SK-N-MC (cell line): ENCODE data around the gene ITGAV.

Experiments used
- EZH2 ChIP-seq: fragments of 200-600 bp; sonication (generic); IDR thresholded peaks from one replicate; pipeline ENCODE4 v1.6.1; 2017; ENCODE audit warnings: antibody characterized with exemption
- FOXP2 ChIP-seq: optimal IDR thresholded peaks from 2 replicates; pipeline ENCODE3; 2011; ENCODE audit warnings: mild to moderate bottlenecking, moderate library complexity; ENCODE audit not compliant: insufficient read depth; ENCODE audit errors: extremely low read length, control extremely low read depth
- POLR2AphosphoS5 ChIP-seq: IDR thresholded peaks from 2 replicates; pipeline ENCODE4 v1.6.1; 2012; ENCODE audit warnings: mild to moderate bottlenecking, low read depth, low read length, borderline replicate concordance

DNA sequence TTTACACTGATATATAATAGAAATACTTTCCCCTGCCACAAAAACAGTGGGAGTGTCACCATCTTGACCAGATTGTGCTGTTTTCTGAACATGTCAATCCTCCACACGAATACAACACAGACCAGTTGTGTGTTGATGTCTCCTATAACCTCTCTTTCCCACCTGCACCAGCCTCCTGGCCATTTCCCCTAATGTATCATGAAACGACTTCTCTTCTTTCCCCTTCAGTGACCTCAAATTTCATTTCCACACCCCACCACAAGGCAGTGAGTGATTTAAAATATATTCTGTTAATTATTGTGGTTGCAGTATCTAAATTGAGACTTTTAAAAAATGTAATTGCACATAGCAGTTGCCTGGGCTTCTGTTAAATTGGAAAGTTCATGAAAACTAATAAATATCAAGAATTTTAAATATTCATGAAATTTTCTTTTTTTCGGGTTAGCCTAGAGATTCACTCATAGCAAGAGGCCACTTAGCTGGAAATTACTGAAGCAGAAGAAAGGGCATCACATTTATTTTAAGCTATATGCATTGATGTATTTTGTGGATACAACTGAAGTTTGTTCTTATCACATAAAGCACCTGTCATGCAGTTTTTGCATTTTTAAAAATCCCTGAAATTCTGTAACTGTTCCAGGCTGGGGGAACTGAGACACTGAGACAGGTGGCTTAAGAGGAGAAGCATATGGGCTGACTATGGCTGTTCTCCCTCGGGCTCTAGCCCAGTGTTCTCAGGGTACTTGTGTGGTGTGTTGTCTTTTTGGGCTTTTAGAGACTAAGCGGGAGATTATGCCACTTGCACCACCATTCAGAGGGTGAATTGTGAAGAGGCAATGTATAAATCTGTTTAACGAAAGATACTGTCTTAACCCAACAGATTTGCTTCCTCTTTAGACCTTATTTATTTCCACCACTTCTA is 119.9 kb downstream of the ITGAV start:
- no peak for TF ChIP-seq EZH2
- TF ChIP-seq POLR2AphosphoS5 = no peak
- no peak for TF ChIP-seq FOXP2
